SK-N-SH treated with all-trans-retinoic acid at 6 μM for 48 hours (cell line): ENCODE data around the gene SPOCD1.

Experiments used
- TOX ChIP-seq: fragments of 250-450 bp; sonication (Bioruptor Pico); IDR thresholded peaks from 2 replicates; pipeline ENCODE4 v1.8.0; 2021; ENCODE audit warnings: mild to moderate bottlenecking, moderate library complexity, borderline replicate concordance
- ZNF565 ChIP-seq: fragments of 450-650 bp; formaldehyde crosslinking; conservative IDR thresholded peaks from 2 replicates; pipeline ENCODE4 v1.5.0; 2020; ENCODE audit warnings: low read depth, mild to moderate bottlenecking, moderate library complexity
- TF ChIP-seq, protein P1 (sequence below): fragments of 250-450 bp; sonication (Bioruptor Pico); IDR thresholded peaks from 2 replicates; pipeline ENCODE4 v1.8.0; 2020; ENCODE audit warnings: mild to moderate bottlenecking, moderate library complexity, borderline replicate concordance
- TF ChIP-seq, protein P2 (sequence below): fragments of 250-450 bp; sonication (Bioruptor Pico); IDR thresholded peaks from 2 replicates; pipeline ENCODE4 v1.5.1; 2021; ENCODE audit warnings: mild to moderate bottlenecking, moderate library complexity

DNA sequence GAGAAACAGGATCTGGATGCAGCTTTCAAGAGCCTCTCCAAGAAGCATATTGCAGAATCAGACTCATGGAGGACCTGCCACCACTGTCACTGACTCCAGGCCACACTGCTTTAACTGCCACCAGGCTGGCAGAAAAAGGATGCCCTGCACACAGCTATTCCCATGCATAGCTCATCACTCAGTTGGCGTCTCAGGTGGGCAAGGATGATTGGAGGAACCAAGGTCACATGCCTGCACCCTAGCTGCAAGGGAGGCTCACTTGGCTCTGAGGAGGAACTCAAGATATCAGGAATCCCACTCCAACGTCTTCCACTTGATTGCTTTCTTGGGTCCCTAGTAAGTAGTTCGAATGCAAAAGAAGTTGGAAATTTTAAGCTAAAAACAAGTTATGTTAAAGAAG is 19.6 kb upstream of the SPOCD1 start:
- TF ChIP-seq ZNF565 (CRISPR knock-in tag) = no peak
- no peak for TF ChIP-seq TOX (CRISPR knock-in tag)
- TF ChIP-seq, protein P1, sequence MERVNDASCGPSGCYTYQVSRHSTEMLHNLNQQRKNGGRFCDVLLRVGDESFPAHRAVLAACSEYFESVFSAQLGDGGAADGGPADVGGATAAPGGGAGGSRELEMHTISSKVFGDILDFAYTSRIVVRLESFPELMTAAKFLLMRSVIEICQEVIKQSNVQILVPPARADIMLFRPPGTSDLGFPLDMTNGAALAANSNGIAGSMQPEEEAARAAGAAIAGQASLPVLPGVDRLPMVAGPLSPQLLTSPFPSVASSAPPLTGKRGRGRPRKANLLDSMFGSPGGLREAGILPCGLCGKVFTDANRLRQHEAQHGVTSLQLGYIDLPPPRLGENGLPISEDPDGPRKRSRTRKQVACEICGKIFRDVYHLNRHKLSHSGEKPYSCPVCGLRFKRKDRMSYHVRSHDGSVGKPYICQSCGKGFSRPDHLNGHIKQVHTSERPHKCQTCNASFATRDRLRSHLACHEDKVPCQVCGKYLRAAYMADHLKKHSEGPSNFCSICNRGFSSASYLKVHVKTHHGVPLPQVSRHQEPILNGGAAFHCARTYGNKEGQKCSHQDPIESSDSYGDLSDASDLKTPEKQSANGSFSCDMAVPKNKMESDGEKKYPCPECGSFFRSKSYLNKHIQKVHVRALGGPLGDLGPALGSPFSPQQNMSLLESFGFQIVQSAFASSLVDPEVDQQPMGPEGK = no peak
- TF ChIP-seq, protein P2, sequence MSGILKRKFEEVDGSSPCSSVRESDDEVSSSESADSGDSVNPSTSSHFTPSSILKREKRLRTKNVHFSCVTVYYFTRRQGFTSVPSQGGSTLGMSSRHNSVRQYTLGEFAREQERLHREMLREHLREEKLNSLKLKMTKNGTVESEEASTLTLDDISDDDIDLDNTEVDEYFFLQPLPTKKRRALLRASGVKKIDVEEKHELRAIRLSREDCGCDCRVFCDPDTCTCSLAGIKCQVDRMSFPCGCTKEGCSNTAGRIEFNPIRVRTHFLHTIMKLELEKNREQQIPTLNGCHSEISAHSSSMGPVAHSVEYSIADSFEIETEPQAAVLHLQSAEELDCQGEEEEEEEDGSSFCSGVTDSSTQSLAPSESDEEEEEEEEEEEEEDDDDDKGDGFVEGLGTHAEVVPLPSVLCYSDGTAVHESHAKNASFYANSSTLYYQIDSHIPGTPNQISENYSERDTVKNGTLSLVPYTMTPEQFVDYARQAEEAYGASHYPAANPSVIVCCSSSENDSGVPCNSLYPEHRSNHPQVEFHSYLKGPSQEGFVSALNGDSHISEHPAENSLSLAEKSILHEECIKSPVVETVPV = no peak
